ENCODE data around the gene PRR14L. TPM values are rescaled to one million over a fixed set of nuclear protein-coding genes. Genes with fewer than 3 reads are reported as not detected.

The PRR14L gene
- total and polyA plus RNA-seq, 2 of the 13 experiments (the other 11 are each of a cell fraction or from before 2014, with no cell fraction given): 6.6 to 16.5 TPM

GRCh38 chr22:31661851-31662667 lies 87.9 kb downstream of the PRR14L start, which contains the start of gene PISD (continued):
- TF ChIP-seq ZNF432 (CRISPR knock-in tag; IDR thresholded peaks at IDR 0.05; ENCODE audit: borderline replicate concordance): no peak
- no peak for TF ChIP-seq SNAPC5 (CRISPR knock-in tag; IDR thresholded peaks at IDR 0.05; ENCODE audit: borderline replicate concordance)
- TF ChIP-seq ZNF230 (CRISPR knock-in tag; IDR thresholded peaks at IDR 0.05): peak; percentile 56; the same call in 1 of the 2 replicates
- TF ChIP-seq HIC2 (CRISPR knock-in tag; IDR thresholded peaks at IDR 0.05; ENCODE audit: low read depth): peak; percentile 54; the same call in 1 of the 2 replicates
- TF ChIP-seq ZBTB7A (CRISPR knock-in tag; IDR thresholded peaks at IDR 0.05): no peak
- no peak for TF ChIP-seq CC2D1A (CRISPR knock-in tag; IDR thresholded peaks at IDR 0.05)
- peak; percentile 99 for TF ChIP-seq KLF13 (CRISPR knock-in tag; IDR thresholded peaks at IDR 0.05)
- no peak for TF ChIP-seq ARID3A (IDR thresholded peaks at IDR 0.05; ENCODE audit: low read depth, low read length)
- peak; percentile 17; the same call in 1 of the 2 replicates for TF ChIP-seq TFDP2 (CRISPR knock-in tag; IDR thresholded peaks at IDR 0.05)
- peak; percentile 61; the same call in 1 of the 2 replicates for TF ChIP-seq MAZ (IDR thresholded peaks at IDR 0.05; ENCODE audit: borderline replicate concordance, low read depth, low read length)
- peak; percentile 45; the same call in 1 of the 2 replicates for TF ChIP-seq MAZ (CRISPR knock-in tag; IDR thresholded peaks at IDR 0.05; ENCODE audit: low read depth)
- no peak for TF ChIP-seq ZNF678 (CRISPR knock-in tag; IDR thresholded peaks at IDR 0.05)
- TF ChIP-seq SAP130 (CRISPR knock-in tag; IDR thresholded peaks at IDR 0.05; ENCODE audit: low read depth): peak; percentile 99
- TF ChIP-seq ZHX1 (CRISPR knock-in tag; IDR thresholded peaks at IDR 0.05; ENCODE audit: low read depth): peak; percentile 64; the same call in 1 of the 2 replicates
- no peak for TF ChIP-seq MED13 (CRISPR knock-in tag; IDR thresholded peaks at IDR 0.05)
- peak; percentile 95 for TF ChIP-seq PHF8 (CRISPR knock-in tag; IDR thresholded peaks at IDR 0.05)
- TF ChIP-seq HOXA5 (CRISPR knock-in tag; IDR thresholded peaks at IDR 0.05): peak; percentile 68; the same call in 1 of the 2 replicates
- TF ChIP-seq ZNF607 (CRISPR knock-in tag; IDR thresholded peaks at IDR 0.05; ENCODE audit: borderline replicate concordance): peak; percentile 84; the same call in 1 of the 2 replicates
- peak; percentile 95 for TF ChIP-seq ZFP91 (CRISPR knock-in tag; IDR thresholded peaks at IDR 0.05; ENCODE audit: borderline replicate concordance)

All from HepG2 (cell line).